NB4 (cell line): ENCODE results near the gene ZNF774.

Experiments
- CTCF ChIP-seq: IDR thresholded peaks from one replicate; pipeline ENCODE4 v1.5.1; 2012; ENCODE audit warnings: low read depth, low read length
- MYC ChIP-seq: IDR thresholded peaks from 2 replicates; pipeline ENCODE4 v1.6.1; 2011; ENCODE audit warnings: low read depth, low read length
- POLR2A ChIP-seq: IDR thresholded peaks from 2 replicates; pipeline ENCODE4 v1.6.1; 2011; ENCODE audit warnings: mild to moderate bottlenecking; ENCODE audit not compliant: insufficient read length; ENCODE audit errors: extremely low read depth

- TF ChIP-seq MYC, result no peak
- TF ChIP-seq CTCF, result no peak
- no peak for TF ChIP-seq POLR2A
These were observed 56.6 kb downstream of the ZNF774 start for GRCh38 chr15:90408657-90409056.
